ENCODE measurements around the gene PCBP1.
"Not testable (repeated sequence)": the region's sequence is repeated elsewhere in the genome, so short reads cannot be mapped to it uniquely, and the experiment has no call there.

Gene PCBP1

GRCh38 chr2:70101174-70101573 lies 13.9 kb downstream of the PCBP1 start:
- DNase-seq: no peak

GRCh38 chr2:70101686-70102085 lies 14.4 kb downstream of the PCBP1 start:
- not testable (repeated sequence) for DNase-seq

GRCh38 chr2:70102323-70102905 lies 15.1 kb downstream of the PCBP1 start:
- not testable (repeated sequence) for DNase-seq

GRCh38 chr2:70103531-70104061 lies 16.3 kb downstream of the PCBP1 start:
- no peak for DNase-seq

- peak; percentile 32 for DNase-seq
Measured at GRCh38 chr2:70104231-70105111, 17.2 kb downstream of the PCBP1 start.

GRCh38 chr2:70106138-70106537 lies 18.9 kb downstream of the PCBP1 start:
- not testable (repeated sequence) for DNase-seq

GRCh38 chr2:70110397-70110796 lies 23.1 kb downstream of the PCBP1 start:
- not testable (repeated sequence) for DNase-seq

GRCh38 chr2:70111752-70112591 lies 24.7 kb downstream of the PCBP1 start:
- DNase-seq: no peak

GRCh38 chr2:70113359-70114070 lies 26.2 kb downstream of the PCBP1 start:
- no peak for DNase-seq

- no peak for DNase-seq
Measured at GRCh38 chr2:70115646-70116442, 28.6 kb downstream of the PCBP1 start.

GRCh38 chr2:70116936-70117552 lies 29.8 kb downstream of the PCBP1 start:
- no peak for DNase-seq

- DNase-seq: no peak
Measured at GRCh38 chr2:70118798-70119454, 31.6 kb downstream of the PCBP1 start.

GRCh38 chr2:70121627-70122372 lies 34.5 kb downstream of the PCBP1 start:
- DNase-seq: no peak

GRCh38 chr2:70122470-70122869 lies 35.2 kb downstream of the PCBP1 start:
- no peak for DNase-seq

GRCh38 chr2:70123051-70123828 lies 36.0 kb downstream of the PCBP1 start:
- no peak for DNase-seq

- no peak for DNase-seq
Measured at GRCh38 chr2:70123829-70124116, 36.5 kb downstream of the PCBP1 start.

- no peak for DNase-seq
Measured at GRCh38 chr2:70124983-70125480, 37.8 kb downstream of the PCBP1 start.

- DNase-seq: no peak
Measured at GRCh38 chr2:70125498-70125898, 38.2 kb downstream of the PCBP1 start.

GRCh38 chr2:70126413-70126812 lies 39.1 kb downstream of the PCBP1 start:
- DNase-seq: no peak
